GM10266 (cell line): ENCODE data around the gene ACOT7.

Source experiments
- DNase-seq: peaks from one replicate; pipeline ENCODE4 v3.0.0; 2012; ENCODE audit errors: extremely low spot score
- CTCF ChIP-seq: IDR thresholded peaks from 2 replicates; pipeline ENCODE4 v1.5.1; 2012; ENCODE audit warnings: mild to moderate bottlenecking, low read depth; ENCODE audit not compliant: control insufficient read depth, insufficient read depth; ENCODE audit errors: missing control alignments

ACOT7 gene

DNA sequence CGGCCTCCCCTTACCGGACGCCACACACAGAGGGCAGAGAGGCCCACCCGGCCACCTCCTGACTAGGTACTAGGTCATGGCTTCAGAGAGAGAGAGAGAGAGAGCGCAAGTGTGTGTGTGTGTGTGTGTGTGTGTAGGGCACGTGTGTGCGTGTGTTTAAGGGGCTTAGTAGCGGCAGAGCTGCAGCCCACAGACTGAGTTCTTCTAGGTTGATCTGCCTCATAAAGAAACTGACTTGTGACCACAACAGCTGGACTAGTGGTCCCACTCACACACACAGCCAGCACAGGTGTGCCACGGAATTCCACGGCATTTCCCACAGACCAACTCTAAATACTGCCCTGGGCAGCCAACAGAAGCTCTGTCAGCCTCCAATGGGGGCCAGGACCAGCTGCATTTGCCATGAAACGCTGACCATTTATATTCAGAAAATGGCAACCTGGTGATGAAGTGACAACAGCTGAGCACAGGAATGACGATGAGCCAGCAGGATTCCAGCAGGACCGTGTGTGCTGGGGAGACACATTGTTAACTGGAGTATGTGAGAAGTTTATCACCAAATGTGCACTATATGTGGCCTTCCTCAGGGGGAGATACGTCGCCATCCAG lies 93.9 kb downstream of the ACOT7 start:
- TF ChIP-seq CTCF: no peak

DNA sequence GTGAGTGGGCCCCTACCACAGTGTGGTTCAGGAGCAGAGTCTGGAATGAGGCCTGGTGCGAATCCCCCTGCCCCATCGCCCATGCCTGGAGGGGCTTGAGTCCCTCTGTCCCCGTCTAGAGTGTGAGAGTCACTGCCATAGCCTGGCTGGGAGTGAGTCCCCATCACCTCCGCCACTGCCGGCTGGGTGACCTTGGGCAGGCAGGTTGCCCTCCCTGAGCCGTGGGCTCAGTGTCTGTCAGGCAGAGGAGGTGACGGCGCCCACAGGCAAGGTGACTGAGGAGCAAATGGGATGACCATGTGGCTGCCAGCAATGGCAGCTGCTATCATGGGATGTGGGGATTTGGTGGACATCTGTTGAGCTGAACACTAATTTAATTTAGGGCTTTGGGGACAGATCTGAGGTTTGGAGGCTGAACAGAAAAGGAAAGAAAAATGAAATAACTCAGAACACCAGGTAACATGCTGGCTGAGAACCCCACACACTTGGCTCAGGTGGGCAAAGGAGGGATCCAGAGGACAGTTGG lies 94.6 kb downstream of the ACOT7 start:
- no peak for DNase-seq
- no peak for TF ChIP-seq CTCF

More for the DNA sequence above, 93.9 kb downstream of the ACOT7 start:
- no peak for DNase-seq

GRCh38 chr1:6298530-6298929 lies 95.0 kb downstream of the ACOT7 start:
- no peak for DNase-seq
- no peak for TF ChIP-seq CTCF

DNA sequence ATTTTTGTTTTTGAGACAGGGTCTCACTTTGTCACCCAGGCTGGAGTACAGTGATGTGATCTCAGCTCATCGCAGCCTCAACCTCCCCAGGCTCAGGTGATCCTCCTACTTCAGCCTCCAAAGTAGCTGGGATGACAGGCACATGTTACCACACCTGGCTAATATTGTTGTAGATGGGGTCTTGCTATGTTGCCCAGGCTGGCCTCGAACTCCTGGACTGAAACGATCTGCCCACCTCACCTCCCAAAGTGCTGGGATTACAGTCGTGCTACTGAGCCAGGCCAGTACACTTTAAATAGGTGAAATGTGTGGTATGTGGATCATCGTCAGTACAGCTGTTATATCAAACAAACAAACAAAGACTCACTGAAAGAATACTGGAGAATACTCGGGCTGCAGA lies 97.7 kb downstream of the ACOT7 start:
- DNase-seq: no peak
- TF ChIP-seq CTCF: no peak

DNA sequence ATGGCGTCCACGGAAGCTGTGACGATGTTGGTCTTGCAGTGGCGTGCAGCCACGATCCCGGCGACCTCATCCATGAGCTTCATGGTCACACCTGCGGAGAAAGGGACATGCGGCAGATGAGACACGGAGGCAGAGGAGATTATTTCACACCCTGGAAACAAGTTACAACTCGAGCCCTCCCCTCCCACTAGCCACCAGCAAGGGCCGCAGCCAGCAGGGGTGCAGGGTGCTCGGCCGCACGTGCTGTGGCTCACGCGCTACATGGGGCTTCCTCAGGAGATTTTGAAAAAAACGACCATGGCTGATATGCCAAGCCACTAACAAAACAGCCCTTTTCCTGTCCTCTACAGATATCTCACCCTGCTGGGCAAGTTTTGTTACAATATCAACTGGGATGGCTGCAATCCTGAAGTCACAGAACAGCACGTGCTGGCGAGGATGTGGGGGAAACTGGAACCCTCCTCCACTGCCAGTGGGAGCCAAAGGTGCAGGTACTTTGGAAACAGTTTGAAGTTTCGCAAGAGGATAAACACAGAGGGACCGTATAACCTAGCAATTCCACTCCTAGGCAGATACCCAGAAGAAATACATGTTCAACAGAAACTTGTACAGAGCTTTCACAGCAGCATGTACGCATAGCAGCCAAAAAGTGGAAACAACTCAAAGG lies 98.5 kb downstream of the ACOT7 start:
- no peak for DNase-seq
- no peak for TF ChIP-seq CTCF

DNA sequence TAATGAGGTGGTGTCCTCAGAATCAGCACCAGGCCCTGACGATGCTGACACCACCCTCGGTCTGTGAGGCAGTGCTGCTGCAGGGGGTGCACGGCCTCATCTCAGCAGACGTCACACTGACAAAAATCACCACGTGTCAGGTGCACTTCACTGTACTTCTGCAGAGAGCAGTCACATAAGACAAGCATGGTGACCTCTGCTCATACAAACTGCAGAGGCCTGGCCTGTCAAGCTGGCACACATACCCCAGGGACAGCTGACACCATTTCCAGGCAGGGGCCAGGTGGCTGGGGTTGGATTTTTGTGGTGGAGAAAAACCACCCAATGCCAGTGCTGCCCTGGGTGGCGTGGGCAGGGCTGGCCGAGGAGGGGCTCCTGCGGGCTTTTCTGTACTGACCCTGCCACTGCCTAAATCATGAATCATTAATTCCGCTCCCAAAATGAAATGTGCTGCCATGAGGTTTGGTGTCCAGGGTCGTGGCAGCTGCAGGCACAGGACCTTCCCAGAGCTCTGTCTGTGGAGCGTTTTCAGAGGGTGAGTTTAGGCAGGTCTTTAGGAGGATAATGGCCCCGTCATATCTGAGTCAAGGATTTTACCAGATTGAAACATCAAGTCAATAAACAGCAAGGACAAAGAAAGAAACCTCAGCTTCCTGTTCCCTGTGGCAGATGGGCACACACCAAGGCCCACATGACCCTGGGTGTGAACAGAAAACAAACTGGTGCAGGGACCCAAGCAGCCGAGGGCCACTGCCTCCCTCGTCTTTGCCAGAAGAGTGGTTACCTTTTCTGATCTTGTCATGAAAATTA lies 99.3 kb downstream of the ACOT7 start:
- no peak for TF ChIP-seq CTCF
- DNase-seq: no peak

GRCh38 chr1:6292102-6292501 lies 101.5 kb downstream of the ACOT7 start:
- no peak for TF ChIP-seq CTCF
- DNase-seq: no peak
